ENCODE measurements around the gene TFF1.

TFF1 gene

DNA sequence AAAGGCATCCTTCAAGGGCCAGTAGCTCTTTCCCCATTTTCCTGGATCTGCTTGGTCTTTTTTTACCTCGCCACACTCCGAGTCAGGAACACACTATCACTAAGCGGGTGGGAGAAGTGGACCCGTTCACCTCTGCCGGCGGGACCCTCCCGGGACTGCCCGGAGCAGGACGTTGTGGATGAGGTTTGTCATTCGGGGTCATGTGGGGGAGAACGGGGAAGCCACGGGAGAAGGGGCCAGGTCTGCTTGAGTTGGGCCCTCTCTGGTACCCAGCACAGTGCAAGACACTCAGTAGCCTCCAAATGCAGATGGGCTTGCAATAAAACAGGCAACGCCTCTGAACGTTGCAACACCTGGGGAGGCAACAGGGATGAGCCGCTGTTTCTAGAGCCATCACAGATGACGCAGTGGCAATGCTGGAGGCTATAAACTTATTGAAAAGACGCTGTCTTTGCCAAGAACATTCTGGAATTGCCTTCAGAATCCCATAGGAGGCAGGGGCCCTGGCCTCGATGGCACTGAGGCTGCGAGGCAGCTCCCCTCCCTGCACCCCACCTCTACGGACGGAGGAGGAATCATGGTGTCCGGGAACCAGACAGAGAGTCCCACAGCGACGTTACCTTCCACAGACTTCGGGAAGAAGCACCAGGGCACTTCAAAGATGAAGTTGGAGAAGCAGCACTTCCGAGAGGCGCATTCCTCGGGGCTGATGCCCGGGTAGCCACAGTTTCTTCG is 19.3 kb downstream of the TFF1 start:
- H3K9me2 ChIP-seq (ENCODE audit: low read depth, low read length) = no peaks in the 10 kb centered on the region
- peaks cover 18% of the 10 kb centered on the region; the same call in 1 of the 2 replicates for H3K27me3 ChIP-seq (ENCODE audit: insufficient read depth, low read length)

DNA sequence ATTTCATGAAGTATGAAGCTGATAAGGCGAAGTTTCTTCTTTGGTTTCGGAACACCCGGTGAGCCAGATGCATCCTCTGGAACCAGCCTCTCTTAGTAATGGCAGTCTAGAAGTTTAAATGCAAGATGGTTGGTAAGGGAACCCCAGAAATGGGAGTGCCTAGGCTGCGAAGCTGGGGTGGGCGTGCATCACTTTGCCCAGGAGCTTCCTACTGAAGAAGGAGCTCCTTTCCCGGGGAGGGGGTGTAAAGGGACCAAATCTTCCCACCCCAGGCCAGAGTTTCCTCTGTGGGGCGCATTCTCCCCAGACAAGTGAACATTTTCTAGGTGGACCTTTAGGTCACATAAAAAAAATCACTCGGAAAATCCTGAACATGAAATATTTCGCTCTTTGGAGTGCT is 19.9 kb downstream of the TFF1 start:
- no peak overlapping the region for H2AFZ ChIP-seq (ENCODE audit: low read length)
- H3K79me2 ChIP-seq (ENCODE audit: insufficient read depth, low read length) = no peaks in the 10 kb centered on the region
- no peak overlapping the region for H3K4me2 ChIP-seq (ENCODE audit: low read length)
- H3K9me3 ChIP-seq (ENCODE audit: low read length) = no peaks in the 10 kb centered on the region
- H4K20me1 ChIP-seq (ENCODE audit: insufficient read depth, low read length) = no peaks in the 10 kb centered on the region
- no peaks in the 10 kb centered on the region for H3F3A ChIP-seq (ENCODE audit: insufficient read depth, low read length)
- H3K4me1 ChIP-seq (ENCODE audit: insufficient read depth, low read length, severe bottlenecking) = no peaks in the 10 kb centered on the region
- H3K9me2 ChIP-seq (ENCODE audit: low read depth, low read length) = no peaks in the 10 kb centered on the region
- peaks cover 18% of the 10 kb centered on the region; the same call in 1 of the 2 replicates for H3K27me3 ChIP-seq (ENCODE audit: insufficient read depth, low read length)
- H3K4me3 ChIP-seq (ENCODE audit: low read depth, low read length, poor library complexity, severe bottlenecking) = no peak overlapping the region
- TF ChIP-seq EZH2 (IDR thresholded peaks at IDR 0.05; ENCODE audit: borderline replicate concordance, low read length) = no peak
- TF ChIP-seq, protein P1, sequence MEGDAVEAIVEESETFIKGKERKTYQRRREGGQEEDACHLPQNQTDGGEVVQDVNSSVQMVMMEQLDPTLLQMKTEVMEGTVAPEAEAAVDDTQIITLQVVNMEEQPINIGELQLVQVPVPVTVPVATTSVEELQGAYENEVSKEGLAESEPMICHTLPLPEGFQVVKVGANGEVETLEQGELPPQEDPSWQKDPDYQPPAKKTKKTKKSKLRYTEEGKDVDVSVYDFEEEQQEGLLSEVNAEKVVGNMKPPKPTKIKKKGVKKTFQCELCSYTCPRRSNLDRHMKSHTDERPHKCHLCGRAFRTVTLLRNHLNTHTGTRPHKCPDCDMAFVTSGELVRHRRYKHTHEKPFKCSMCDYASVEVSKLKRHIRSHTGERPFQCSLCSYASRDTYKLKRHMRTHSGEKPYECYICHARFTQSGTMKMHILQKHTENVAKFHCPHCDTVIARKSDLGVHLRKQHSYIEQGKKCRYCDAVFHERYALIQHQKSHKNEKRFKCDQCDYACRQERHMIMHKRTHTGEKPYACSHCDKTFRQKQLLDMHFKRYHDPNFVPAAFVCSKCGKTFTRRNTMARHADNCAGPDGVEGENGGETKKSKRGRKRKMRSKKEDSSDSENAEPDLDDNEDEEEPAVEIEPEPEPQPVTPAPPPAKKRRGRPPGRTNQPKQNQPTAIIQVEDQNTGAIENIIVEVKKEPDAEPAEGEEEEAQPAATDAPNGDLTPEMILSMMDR (IDR thresholded peaks at IDR 0.05; ENCODE audit: low read length) = no peak
- no peak overlapping the region for H3K27ac ChIP-seq (ENCODE audit: low read depth, low read length, poor library complexity, severe bottlenecking)
- no peaks in the 10 kb centered on the region for H3K36me3 ChIP-seq (ENCODE audit: insufficient read depth, low read length)
- no peak overlapping the region for H3K9ac ChIP-seq (ENCODE audit: low read length)

More for the DNA sequence above, 19.3 kb downstream of the TFF1 start:
- Histone ChIP-seq H3K4me2 (ENCODE audit: low read length) (no peak overlapping the region), H3K4me3 (ENCODE audit: low read depth, low read length, poor library complexity, severe bottlenecking) (no peak overlapping the region), H3K79me2 (ENCODE audit: insufficient read depth, low read length) (no peaks in the 10 kb centered on the region), H3K9ac (ENCODE audit: low read length) (no peak overlapping the region), H3K36me3 (ENCODE audit: insufficient read depth, low read length) (no peaks in the 10 kb centered on the region), H2AFZ (ENCODE audit: low read length) (no peak overlapping the region), H3K4me1 (ENCODE audit: insufficient read depth, low read length, severe bottlenecking) (no peaks in the 10 kb centered on the region), H3K9me3 (ENCODE audit: low read length) (no peaks in the 10 kb centered on the region), H4K20me1 (ENCODE audit: insufficient read depth, low read length) (no peaks in the 10 kb centered on the region), H3F3A (ENCODE audit: insufficient read depth, low read length) (no peaks in the 10 kb centered on the region), H3K27ac (ENCODE audit: low read depth, low read length, poor library complexity, severe bottlenecking) (no peak overlapping the region)
- no peak for TF ChIP-seq EZH2 (IDR thresholded peaks at IDR 0.05; ENCODE audit: borderline replicate concordance, low read length)
- TF ChIP-seq, protein P1 (IDR thresholded peaks at IDR 0.05; ENCODE audit: low read length) = no peak

DNA sequence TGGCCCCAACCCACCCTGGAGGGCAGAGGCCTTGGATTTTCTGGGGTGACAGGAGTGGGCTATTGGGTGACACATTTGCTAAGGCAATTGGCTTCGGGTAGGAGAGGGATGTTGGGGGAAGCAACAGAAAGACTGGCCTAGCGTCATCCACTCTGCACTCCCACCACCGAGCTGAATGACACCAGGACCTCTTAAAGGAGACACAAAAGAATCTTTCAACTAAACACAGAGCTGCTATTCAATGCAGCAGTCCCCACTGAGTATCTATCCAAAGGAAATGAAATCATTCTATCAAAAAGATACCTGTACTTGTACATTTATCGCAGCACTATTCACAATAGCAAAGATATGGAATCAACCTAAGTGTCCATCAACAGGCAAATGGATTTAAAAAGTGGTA is 21.7 kb downstream of the TFF1 start:
- Histone ChIP-seq H3K27ac (ENCODE audit: low read depth, low read length, poor library complexity, severe bottlenecking) (no peak overlapping the region), H3K79me2 (ENCODE audit: insufficient read depth, low read length) (no peaks in the 10 kb centered on the region), H3K4me3 (ENCODE audit: low read depth, low read length, poor library complexity, severe bottlenecking) (no peak overlapping the region), H3K4me2 (ENCODE audit: low read length) (no peak overlapping the region), H3K9me3 (ENCODE audit: low read length) (no peaks in the 10 kb centered on the region), H3K4me1 (ENCODE audit: insufficient read depth, low read length, severe bottlenecking) (no peaks in the 10 kb centered on the region), H3K36me3 (ENCODE audit: insufficient read depth, low read length) (no peaks in the 10 kb centered on the region), H3K9me2 (ENCODE audit: low read depth, low read length) (no peaks in the 10 kb centered on the region), H3K27me3 (ENCODE audit: insufficient read depth, low read length) (peaks cover 18% of the 10 kb centered on the region; the same call in 1 of the 2 replicates), H3K9ac (ENCODE audit: low read length) (no peak overlapping the region), H4K20me1 (ENCODE audit: insufficient read depth, low read length) (no peaks in the 10 kb centered on the region), H2AFZ (ENCODE audit: low read length) (no peak overlapping the region), H3F3A (ENCODE audit: insufficient read depth, low read length) (no peaks in the 10 kb centered on the region)
- TF ChIP-seq, protein P1 (IDR thresholded peaks at IDR 0.05; ENCODE audit: low read length) = no peak
- TF ChIP-seq EZH2 (IDR thresholded peaks at IDR 0.05; ENCODE audit: borderline replicate concordance, low read length) = no peak

Measured in OCI-LY1 (cell line).